HFF-Myc (cell line): Measurements from ENCODE around the gene DPAGT1.
A peak's percentile ranks its signal among the peaks of the same experiment; 100 is the strongest.

Experiments used
- DNase-seq: peaks from one replicate; pipeline ENCODE4 v3.0.0-alpha.2; 2011; ENCODE audit warnings: low read depth; ENCODE audit errors: extremely low read depth
- H3K4me3 ChIP-seq: replicated peaks from 2 replicates; pipeline ENCODE4 v1.5.1; 2011; ENCODE audit warnings: low read depth, mild to moderate bottlenecking, control low read depth, low read length
- TF ChIP-seq, protein P1 (sequence below): IDR thresholded peaks from 2 replicates; pipeline ENCODE4 v1.5.1; 2012; ENCODE audit warnings: mild to moderate bottlenecking, low read depth, low read length, control low read depth; ENCODE audit errors: missing control alignments

The DPAGT1 gene

DNA sequence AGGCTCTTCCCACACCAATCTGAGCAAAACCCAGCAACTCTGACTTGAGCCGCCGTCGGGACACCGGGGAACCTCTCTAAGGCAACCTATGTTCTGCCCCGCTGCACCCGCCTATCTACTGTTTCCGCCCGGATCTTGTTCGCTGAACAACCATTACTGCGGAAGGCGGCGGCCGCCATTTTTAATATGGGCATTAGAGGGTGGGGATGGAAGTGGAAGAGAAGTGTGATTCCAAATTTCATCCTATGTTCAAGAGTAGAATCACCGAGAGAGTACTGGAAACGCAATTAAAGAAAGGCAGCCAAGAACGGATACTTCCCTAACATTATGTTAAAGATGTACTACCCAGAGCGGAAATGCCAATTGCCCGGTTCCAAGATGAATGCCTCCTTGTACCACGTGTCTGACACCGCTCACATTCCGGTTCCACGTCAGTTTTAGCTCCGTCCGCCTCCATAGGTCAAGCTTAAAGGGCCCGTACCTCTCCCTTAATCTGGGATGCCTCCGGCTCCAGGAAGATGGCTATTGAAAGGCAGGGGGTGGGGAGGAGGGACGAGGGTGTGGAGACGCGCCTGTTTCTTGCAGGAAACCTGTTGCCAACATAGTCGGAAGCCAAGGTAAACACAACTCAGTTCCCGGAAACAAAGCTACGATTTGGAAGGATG, at the start of gene DPAGT1:
TSS of gene DPAGT1 (minus strand) at position 95 of the 665 bp plus-strand sequence. CDS start 198 bp downstream, outside the sequence.
- peak within 1 kb of the TSS; percentile 91 for H3K4me3 ChIP-seq
- TF ChIP-seq, protein P1, sequence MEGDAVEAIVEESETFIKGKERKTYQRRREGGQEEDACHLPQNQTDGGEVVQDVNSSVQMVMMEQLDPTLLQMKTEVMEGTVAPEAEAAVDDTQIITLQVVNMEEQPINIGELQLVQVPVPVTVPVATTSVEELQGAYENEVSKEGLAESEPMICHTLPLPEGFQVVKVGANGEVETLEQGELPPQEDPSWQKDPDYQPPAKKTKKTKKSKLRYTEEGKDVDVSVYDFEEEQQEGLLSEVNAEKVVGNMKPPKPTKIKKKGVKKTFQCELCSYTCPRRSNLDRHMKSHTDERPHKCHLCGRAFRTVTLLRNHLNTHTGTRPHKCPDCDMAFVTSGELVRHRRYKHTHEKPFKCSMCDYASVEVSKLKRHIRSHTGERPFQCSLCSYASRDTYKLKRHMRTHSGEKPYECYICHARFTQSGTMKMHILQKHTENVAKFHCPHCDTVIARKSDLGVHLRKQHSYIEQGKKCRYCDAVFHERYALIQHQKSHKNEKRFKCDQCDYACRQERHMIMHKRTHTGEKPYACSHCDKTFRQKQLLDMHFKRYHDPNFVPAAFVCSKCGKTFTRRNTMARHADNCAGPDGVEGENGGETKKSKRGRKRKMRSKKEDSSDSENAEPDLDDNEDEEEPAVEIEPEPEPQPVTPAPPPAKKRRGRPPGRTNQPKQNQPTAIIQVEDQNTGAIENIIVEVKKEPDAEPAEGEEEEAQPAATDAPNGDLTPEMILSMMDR = no peak
- DNase-seq = peak; percentile 96

DNA sequence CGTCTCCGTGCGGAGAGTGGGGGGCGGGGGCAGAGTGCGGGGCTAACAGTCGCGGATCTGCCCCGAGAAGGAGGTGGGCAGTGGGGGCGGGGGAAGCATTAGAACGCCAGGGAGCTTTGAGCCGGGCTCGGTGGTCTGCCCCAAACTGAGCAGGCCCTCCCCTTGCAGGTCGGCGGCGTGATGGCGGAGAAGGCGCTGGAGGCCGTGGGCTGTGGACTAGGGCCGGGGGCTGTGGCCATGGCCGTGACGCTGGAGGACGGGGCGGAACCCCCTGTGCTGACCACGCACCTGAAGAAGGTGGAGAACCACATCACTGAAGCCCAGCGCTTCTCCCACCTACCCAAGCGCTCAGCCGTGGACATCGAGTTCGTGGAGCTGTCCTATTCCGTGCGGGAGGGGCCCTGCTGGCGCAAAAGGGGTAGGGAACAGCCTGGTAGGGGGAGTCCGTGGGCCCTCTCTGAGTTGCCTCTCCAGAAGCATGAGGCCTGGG, 48.2 kb upstream of the DPAGT1 start:
- TF ChIP-seq, protein P1 = no peak
- peak overlapping the region; percentile 47; the same call in 1 of the 2 replicates for H3K4me3 ChIP-seq
- DNase-seq = no peak

DNA sequence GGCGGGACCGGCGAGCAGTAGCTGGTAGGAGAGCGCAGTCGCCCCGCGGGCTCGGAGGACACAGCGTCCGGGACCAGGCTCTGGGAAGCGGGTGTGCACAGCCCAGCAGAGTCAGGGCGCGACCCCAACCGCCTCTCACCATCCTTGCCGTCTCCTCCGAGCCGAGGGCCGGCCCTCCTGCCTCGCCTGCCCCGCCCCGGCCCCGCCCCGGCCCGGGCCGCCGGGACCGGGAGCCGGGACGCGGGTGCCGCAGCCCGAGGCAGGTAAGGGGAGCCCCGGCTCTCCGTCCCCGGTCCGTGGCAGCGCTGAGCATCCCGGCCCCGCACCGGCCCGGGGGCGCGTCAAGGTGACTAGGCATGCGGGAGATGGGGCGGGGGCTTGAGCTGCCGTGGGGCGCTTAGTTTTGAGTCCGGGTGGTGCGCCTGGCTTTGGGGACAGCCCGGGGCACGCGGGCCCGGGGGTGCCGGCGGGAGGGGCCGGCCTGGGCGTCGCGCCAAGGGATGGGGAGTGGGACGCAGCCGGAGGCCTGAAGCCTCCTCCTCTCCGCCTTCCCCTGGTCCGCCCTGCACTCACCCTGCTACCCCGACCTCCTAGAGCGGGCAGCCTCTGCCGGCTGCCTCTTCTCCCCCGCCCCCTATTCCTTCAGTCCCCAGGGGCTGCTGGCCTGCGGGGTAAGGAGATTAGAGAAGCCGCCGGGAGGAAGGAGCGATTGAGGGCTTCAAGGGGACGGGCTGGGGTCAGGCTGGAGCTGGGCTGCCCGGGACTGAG, 47.5 kb upstream of the DPAGT1 start, which contains the start of gene ABCG4:
TSS of gene ABCG4 (plus strand) at position 35 of the 768 bp plus-strand sequence. CDS start 914 bp downstream, outside the sequence.
- TF ChIP-seq, protein P1 = no peak
- peak within 1 kb of the TSS; percentile 47 for H3K4me3 ChIP-seq
- DNase-seq = no peak

DNA sequence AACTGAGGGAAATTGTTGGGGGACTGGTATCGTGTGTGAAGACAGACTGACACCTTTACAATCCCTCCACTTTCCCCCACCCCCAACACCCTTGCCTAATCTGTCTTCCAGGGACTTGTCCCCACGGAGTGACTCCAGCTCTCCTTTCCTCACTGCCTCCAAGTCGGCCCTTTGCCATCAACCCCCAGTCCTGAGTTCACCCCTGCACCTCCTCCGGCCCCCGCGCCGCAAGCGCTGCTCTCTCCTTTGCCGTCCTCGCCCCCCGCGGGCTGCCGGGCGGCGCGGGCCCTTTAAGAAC, 47.0 kb upstream of the DPAGT1 start:
- H3K4me3 ChIP-seq = peak overlapping the region; percentile 47
- no peak for DNase-seq
- TF ChIP-seq, protein P1 = no peak

DNA sequence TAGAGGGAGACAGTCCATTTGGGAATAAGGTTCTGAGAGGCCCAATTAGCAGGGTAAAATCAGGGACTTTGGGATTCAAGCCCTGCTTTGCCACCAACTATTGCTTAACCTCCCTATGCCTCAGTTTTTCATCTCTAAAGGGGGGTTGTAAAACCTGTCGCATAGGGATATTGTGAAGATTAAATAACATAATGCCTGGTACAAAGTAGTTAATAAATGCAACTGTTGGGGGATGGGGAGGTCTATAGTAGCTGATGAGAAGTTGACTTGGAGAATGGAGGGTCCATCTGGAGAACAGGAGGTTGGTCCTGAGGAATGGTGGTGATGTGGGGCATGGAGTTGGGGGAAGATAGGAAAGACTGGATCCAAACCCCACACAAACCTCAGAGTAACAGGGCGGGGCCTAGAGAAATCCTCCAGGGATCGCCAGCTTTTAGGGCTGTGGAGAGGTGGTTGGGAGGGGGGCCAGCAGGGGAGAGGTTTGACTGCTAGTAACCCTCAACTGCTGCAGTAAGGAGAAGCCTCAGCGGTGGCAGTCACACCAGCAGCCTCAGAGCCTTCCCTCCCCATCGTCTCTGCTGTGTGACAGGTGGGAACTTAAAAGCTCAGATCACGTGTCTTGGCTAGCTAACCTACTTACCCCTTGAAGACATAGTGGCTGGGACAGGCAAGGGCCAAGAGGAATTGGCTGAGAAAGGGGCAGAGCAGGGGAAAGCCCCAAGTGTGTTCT, 46.1 kb upstream of the DPAGT1 start:
- no peak for DNase-seq
- TF ChIP-seq, protein P1 = no peak
- no peak overlapping the region for H3K4me3 ChIP-seq

DNA sequence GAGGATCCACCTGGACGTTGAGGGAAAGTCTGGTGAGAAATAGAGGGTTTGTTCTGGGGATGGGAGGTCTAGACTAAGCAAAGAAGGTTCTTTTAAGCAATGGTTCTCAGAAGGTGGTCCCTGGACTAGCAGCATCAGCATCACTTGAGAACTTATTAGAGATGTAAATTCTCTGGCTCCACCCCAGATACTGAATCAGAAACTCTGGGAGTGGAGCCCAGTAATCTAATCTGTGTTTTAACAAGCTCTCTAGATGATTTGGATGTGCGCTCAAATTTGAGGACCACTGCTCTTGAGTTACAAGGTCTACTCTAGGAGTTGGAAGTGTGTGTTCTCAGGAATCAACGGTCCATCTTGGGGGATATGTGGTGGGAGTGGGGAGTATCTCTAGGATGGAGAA, 43.9 kb upstream of the DPAGT1 start:
- DNase-seq = no peak
- TF ChIP-seq, protein P1 = no peak
- H3K4me3 ChIP-seq = no peak overlapping the region
